OCI-LY7 (cell line): ENCODE results near the gene TMPRSS4.

Source experiments
- CTCF ChIP-seq: fragments of 200-600 bp; sonication (generic); conservative IDR thresholded peaks from 2 replicates; pipeline ENCODE4 v1.5.1; 2014; ENCODE audit warnings: mild to moderate bottlenecking, antibody characterized with exemption, low read length, moderate library complexity, mixed read lengths
- EZH2phosphoT487 ChIP-seq: fragments of 200-600 bp; sonication (generic); IDR thresholded peaks from 2 replicates; pipeline ENCODE4 v1.6.1; 2018; ENCODE audit warnings: low read depth, borderline replicate concordance, mild to moderate bottlenecking, mixed run types, antibody characterized with exemption, low read length, moderate library complexity, mixed read lengths

- no peak for TF ChIP-seq CTCF
- TF ChIP-seq EZH2phosphoT487 = no peak
Measured at GRCh38 chr11:118120793-118121192, 43.9 kb downstream of the TMPRSS4 start.
